Transverse colon (tissue), 4 donors: ENCODE results near the gene KCNAB3.

ENCODE experiments used
- EP300 ChIP-seq: sonication (generic); formaldehyde crosslinking; IDR thresholded peaks from one replicate; pipeline ENCODE4 v1.6.1; 2017; ENCODE audit warnings: antibody characterized with exemption, low read depth
- POLR2A ChIP-seq: fragments of 450-650 bp; IDR thresholded peaks from one replicate; pipeline ENCODE4 v1.6.1; 2016; ENCODE audit warnings: antibody characterized with exemption, mild to moderate bottlenecking, moderate library complexity
- POLR2AphosphoS5 ChIP-seq, 3 donors: sonication (generic); formaldehyde crosslinking; IDR thresholded peaks; one replicate each; pipeline ENCODE4 v1.6.1; 2016; ENCODE audit warnings: antibody characterized with exemption in 3 of 3
- TF ChIP-seq, protein P1 (sequence below), 5 experiments: fragments of 200-600 bp in 3 of 5; fragments of 450-650 bp in 2 of 5; sonication (generic) in 3 of 5; IDR thresholded peaks; 1 replicate in 2 of 5; 2 replicates in 3 of 5; pipeline ENCODE4 v1.5.1; 2016 to 2017; ENCODE audit warnings: antibody characterized with exemption in 5 of 5, inconsistent platforms in 3 of 5, mild to moderate bottlenecking in 2 of 5, moderate library complexity in 1 of 5

DNA sequence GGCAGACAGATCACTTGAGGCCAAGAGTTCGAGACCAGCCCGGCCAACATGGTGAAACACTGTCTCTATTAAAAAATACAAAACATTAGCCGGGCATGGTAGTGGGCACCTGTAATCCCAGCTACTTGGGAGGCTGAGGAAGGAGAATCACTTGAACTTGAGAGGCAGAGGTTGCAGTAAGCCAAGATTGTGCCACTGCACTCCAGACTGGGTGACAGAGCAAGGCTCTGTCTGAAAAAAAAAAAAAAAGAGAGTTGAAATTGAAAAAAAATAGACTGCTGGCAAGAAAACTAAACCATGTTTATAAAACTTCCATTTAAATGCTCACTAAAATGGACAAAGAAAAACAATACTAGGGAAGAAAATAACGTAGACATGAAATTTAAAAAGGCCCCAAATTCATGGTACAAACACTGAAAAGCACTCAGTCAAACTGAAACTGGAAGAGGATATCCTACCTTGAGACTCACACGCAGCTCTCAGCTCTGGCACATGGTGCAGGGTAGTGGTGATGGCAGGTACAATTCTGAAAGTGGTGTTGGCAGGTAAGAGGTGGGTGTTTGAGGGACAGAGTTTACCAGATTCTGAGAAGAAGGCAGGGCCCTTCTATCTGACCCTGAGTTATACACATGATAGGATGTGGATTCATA, 21.6 kb upstream of the KCNAB3 start:
- TF ChIP-seq, protein P1, sequence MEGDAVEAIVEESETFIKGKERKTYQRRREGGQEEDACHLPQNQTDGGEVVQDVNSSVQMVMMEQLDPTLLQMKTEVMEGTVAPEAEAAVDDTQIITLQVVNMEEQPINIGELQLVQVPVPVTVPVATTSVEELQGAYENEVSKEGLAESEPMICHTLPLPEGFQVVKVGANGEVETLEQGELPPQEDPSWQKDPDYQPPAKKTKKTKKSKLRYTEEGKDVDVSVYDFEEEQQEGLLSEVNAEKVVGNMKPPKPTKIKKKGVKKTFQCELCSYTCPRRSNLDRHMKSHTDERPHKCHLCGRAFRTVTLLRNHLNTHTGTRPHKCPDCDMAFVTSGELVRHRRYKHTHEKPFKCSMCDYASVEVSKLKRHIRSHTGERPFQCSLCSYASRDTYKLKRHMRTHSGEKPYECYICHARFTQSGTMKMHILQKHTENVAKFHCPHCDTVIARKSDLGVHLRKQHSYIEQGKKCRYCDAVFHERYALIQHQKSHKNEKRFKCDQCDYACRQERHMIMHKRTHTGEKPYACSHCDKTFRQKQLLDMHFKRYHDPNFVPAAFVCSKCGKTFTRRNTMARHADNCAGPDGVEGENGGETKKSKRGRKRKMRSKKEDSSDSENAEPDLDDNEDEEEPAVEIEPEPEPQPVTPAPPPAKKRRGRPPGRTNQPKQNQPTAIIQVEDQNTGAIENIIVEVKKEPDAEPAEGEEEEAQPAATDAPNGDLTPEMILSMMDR (IDR thresholded peaks at IDR 0.05): no peak
- TF ChIP-seq EP300 (no peak), POLR2A (no peak), POLR2AphosphoS5 (IDR thresholded peaks at IDR 0.05) (no peak)
